DND-41 (cell line): ENCODE measurements around the gene EMSY.

Source experiments
- ATAC-seq: fragments of 200-7000 bp; cut with Tn5 transposase; 3 replicates; pipeline ENCODE4 v1.9.1; 2021; ENCODE audit warnings: low read depth; ENCODE audit not compliant: insufficient read depth
- DNase-seq: peaks from one replicate; pipeline ENCODE4 v3.0.0-alpha.2; 2020
- H2AFZ ChIP-seq: 2 replicates; pipeline ENCODE4 v1.6.0; 2012; ENCODE audit warnings: low read depth, low read length
- H3K27ac ChIP-seq: 2 replicates; pipeline ENCODE4 v1.5.1; 2012; ENCODE audit warnings: low read length, inconsistent platforms
- H3K27me3 ChIP-seq: fragments of 200-600 bp; sonication (generic); 2 replicates; pipeline ENCODE4 v1.6.0; 2012; ENCODE audit warnings: low read length, mild to moderate bottlenecking, inconsistent platforms; ENCODE audit not compliant: insufficient read depth, poor library complexity
- H3K36me3 ChIP-seq: 2 replicates; pipeline ENCODE4 v1.5.1; 2012; ENCODE audit warnings: low read length, inconsistent platforms; ENCODE audit not compliant: insufficient read depth
- H3K4me1 ChIP-seq: 2 replicates; pipeline ENCODE4 v1.5.1; 2012; ENCODE audit warnings: mild to moderate bottlenecking, low read length; ENCODE audit not compliant: insufficient read depth
- H3K4me2 ChIP-seq: 2 replicates; pipeline ENCODE4 v1.6.0; 2012; ENCODE audit warnings: mild to moderate bottlenecking, moderate library complexity, low read length, inconsistent platforms; ENCODE audit not compliant: insufficient read depth
- H3K4me3 ChIP-seq, 2 experiments: fragments of 200-600 bp in 1 of 2; shearing (Covaris generic) in 1 of 2; 2 replicates each; pipeline ENCODE4 v1.5.1; 2012 to 2016; ENCODE audit warnings: inconsistent platforms in 2 of 2, low read length in 2 of 2, mild to moderate bottlenecking in 2 of 2, low read depth in 1 of 2, moderate library complexity in 1 of 2
- H3K79me2 ChIP-seq: 2 replicates; pipeline ENCODE4 v1.6.0; 2012; ENCODE audit warnings: low read length, inconsistent platforms; ENCODE audit not compliant: insufficient read depth
- H3K9ac ChIP-seq: 2 replicates; pipeline ENCODE4 v1.6.0; 2012; ENCODE audit warnings: low read depth, mild to moderate bottlenecking, inconsistent platforms, low read length, moderate library complexity
- H3K9me3 ChIP-seq: 2 replicates; pipeline ENCODE4 v1.5.1; 2012; ENCODE audit warnings: low read length, moderate library complexity, mild to moderate bottlenecking, inconsistent platforms; ENCODE audit not compliant: insufficient read depth, severe bottlenecking
- H4K20me1 ChIP-seq: 2 replicates; pipeline ENCODE4 v1.6.0; 2012; ENCODE audit warnings: low read length; ENCODE audit not compliant: insufficient read depth
- CTCF ChIP-seq: IDR thresholded peaks from 2 replicates; pipeline ENCODE4 v1.5.1; 2012; ENCODE audit warnings: borderline replicate concordance, low read length, moderate library complexity, mild to moderate bottlenecking; ENCODE audit not compliant: poor library complexity, severe bottlenecking; ENCODE audit errors: extremely low read depth
- EZH2 ChIP-seq: IDR thresholded peaks from 3 replicates; pipeline ENCODE4 v1.6.1; 2012; ENCODE audit warnings: borderline replicate concordance, low read depth, mild to moderate bottlenecking, moderate library complexity, low read length, inconsistent platforms; ENCODE audit not compliant: severe bottlenecking

EMSY gene

GRCh38 chr11:76443268-76443980, 1.4 kb upstream of the EMSY start:
- no peak for ATAC-seq
- H3K9ac ChIP-seq, result peak overlapping the region; percentile 89

GRCh38 chr11:76444065-76444383, 794 bp upstream of the EMSY start:
- Histone ChIP-seq H3K9ac (peak overlapping the region; percentile 89), H3K4me3 (peak overlapping the region; percentile 79 to 85), H3K27ac (peak overlapping the region; percentile 96), H3K4me1 (peaks cover 33% of the 10 kb centered on the region), H3K27me3 (no peaks in the 10 kb centered on the region), H2AFZ (peak overlapping the region; percentile 94), H3K36me3 (peaks cover 25% of the 10 kb centered on the region), H3K4me2 (peak overlapping the region; percentile 93), H3K79me2 (peaks cover 63% of the 10 kb centered on the region), H4K20me1 (peaks cover 18% of the 10 kb centered on the region), H3K9me3 (no peaks in the 10 kb centered on the region)
- DNase-seq (no peak), ATAC-seq (no peak)
- no peak for TF ChIP-seq EZH2
- no peak for TF ChIP-seq CTCF

More at GRCh38 chr11:76443268-76443980, 1.4 kb upstream of the EMSY start:
- peaks cover 18% of the 10 kb centered on the region for H4K20me1 ChIP-seq
- H3K27me3 ChIP-seq, result no peaks in the 10 kb centered on the region
- H3K36me3 ChIP-seq, result peaks cover 19% of the 10 kb centered on the region
- no peak for DNase-seq
- peak overlapping the region; percentile 94 for H2AFZ ChIP-seq
- H3K9me3 ChIP-seq, result no peaks in the 10 kb centered on the region
- H3K79me2 ChIP-seq, result peaks cover 57% of the 10 kb centered on the region
- no peak for TF ChIP-seq CTCF
- no peak for TF ChIP-seq EZH2
- H3K4me3 ChIP-seq, result peak overlapping the region; percentile 79 to 85
- peaks cover 33% of the 10 kb centered on the region for H3K4me1 ChIP-seq
- peak overlapping the region; percentile 96 for H3K27ac ChIP-seq
- peak overlapping the region; percentile 93 for H3K4me2 ChIP-seq

GRCh38 chr11:76445121-76446084, 585 bp downstream of the EMSY start:
- peak overlapping the region; percentile 95 for H3K4me2 ChIP-seq
- H3K9me3 ChIP-seq, result no peaks in the 10 kb centered on the region
- peak; percentile 59 for ATAC-seq
- DNase-seq, result peak; percentile 80
- TF ChIP-seq CTCF (no peak), EZH2 (no peak)
- H2AFZ ChIP-seq, result peak overlapping the region; percentile 76
- peak overlapping the region; percentile 79 to 85 for H3K4me3 ChIP-seq
- peaks cover 33% of the 10 kb centered on the region for H3K4me1 ChIP-seq
- peak overlapping the region; percentile 96 for H3K27ac ChIP-seq
- peak overlapping the region; percentile 89 for H3K9ac ChIP-seq
- peaks cover 38% of the 10 kb centered on the region for H3K36me3 ChIP-seq
- H3K27me3 ChIP-seq, result no peaks in the 10 kb centered on the region
- peaks cover 18% of the 10 kb centered on the region for H4K20me1 ChIP-seq
- H3K79me2 ChIP-seq, result peaks cover 77% of the 10 kb centered on the region
